GM13977 (cell line): ENCODE results near the gene CORO1C.
A peak's percentile ranks its signal among the peaks of the same experiment; 100 is the strongest.
"Not testable (repeated sequence)": the region's sequence is repeated elsewhere in the genome, so short reads cannot be mapped to it uniquely, and the experiment has no call there.

Source experiments
- DNase-seq: peaks from one replicate; pipeline ENCODE4 v3.0.0; 2012; ENCODE audit warnings: low spot score
- in situ Hi-C: fragments of 300-500 bp; cut with MboI; formaldehyde crosslinking; loops from one replicate; pipeline ENCODE4 v1.12.0; 2022; ENCODE audit warnings: low sequenced_read_pairs, low pct_unique_long_range_greater_than_20kb, mixed read lengths, inconsistent platforms; ENCODE audit not compliant: unreplicated experiment
- TF ChIP-seq, protein P1 (sequence below): IDR thresholded peaks from 2 replicates; pipeline ENCODE4 v1.5.1; 2012; ENCODE audit warnings: mild to moderate bottlenecking, control low read depth; ENCODE audit not compliant: insufficient read depth; ENCODE audit errors: extremely low read depth, missing control alignments

Gene CORO1C

GRCh38 chr12:108772247-108772646 is 40.9 kb upstream of the CORO1C start:
- peak; percentile 69 for DNase-seq
- TF ChIP-seq, protein P1, sequence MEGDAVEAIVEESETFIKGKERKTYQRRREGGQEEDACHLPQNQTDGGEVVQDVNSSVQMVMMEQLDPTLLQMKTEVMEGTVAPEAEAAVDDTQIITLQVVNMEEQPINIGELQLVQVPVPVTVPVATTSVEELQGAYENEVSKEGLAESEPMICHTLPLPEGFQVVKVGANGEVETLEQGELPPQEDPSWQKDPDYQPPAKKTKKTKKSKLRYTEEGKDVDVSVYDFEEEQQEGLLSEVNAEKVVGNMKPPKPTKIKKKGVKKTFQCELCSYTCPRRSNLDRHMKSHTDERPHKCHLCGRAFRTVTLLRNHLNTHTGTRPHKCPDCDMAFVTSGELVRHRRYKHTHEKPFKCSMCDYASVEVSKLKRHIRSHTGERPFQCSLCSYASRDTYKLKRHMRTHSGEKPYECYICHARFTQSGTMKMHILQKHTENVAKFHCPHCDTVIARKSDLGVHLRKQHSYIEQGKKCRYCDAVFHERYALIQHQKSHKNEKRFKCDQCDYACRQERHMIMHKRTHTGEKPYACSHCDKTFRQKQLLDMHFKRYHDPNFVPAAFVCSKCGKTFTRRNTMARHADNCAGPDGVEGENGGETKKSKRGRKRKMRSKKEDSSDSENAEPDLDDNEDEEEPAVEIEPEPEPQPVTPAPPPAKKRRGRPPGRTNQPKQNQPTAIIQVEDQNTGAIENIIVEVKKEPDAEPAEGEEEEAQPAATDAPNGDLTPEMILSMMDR, result no peak
- in situ Hi-C loops, result no loop called here

DNA sequence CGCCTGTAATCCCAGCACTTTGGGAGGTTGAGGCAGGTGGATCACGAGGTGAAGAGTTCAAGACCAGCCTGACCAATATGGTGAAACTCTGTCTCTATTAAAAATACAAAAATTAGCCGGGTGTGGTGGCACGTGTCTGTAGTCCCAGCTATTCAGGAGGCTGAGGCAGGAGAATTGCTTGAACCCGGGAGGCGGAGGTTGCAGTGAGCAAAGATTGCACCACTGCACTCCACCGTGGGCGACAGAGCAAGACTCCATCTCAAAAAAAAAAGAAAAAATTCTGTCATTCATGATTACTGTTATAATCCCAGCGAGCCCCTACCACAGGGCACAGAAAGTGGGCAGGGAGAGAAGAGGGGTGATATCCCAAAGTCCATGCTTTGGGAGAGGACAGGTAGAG is 40.5 kb upstream of the CORO1C start:
- in situ Hi-C loops, DNase-seq: not testable (repeated sequence)

GRCh38 chr12:108770963-108771362 is 39.6 kb upstream of the CORO1C start:
- DNase-seq, result no peak
- in situ Hi-C loops, result no loop called here
- TF ChIP-seq, protein P1, result no peak

DNA sequence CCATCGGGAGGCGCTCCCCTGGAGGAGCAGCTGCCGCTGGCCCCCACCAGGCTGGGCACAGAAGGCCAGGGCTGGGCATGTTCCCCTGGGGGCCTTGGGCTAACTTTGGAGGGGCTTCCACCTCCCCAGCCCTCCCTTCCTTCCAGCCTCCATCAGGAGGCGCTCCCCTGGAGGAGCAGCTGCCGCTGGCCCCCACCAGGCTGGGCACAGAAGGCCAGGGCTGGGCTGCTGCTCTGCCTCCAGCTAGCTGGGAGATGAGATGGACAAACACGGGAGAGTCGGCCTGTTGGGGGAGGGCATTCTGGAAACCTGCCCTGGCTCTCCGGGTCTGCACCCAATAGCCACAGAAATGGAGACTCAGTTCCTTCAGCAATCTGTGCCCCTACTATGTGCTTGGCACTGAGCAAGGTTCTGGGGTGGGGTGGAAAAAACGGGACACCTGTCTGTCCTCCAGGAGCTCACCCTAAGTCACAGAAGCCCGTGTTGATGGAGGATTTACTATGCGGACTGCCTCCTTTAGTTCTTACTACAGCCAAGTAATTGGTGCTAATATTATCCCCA is 39.0 kb upstream of the CORO1C start:
- in situ Hi-C loops, result no loop called here
- TF ChIP-seq, protein P1, result no peak
- no peak for DNase-seq

DNA sequence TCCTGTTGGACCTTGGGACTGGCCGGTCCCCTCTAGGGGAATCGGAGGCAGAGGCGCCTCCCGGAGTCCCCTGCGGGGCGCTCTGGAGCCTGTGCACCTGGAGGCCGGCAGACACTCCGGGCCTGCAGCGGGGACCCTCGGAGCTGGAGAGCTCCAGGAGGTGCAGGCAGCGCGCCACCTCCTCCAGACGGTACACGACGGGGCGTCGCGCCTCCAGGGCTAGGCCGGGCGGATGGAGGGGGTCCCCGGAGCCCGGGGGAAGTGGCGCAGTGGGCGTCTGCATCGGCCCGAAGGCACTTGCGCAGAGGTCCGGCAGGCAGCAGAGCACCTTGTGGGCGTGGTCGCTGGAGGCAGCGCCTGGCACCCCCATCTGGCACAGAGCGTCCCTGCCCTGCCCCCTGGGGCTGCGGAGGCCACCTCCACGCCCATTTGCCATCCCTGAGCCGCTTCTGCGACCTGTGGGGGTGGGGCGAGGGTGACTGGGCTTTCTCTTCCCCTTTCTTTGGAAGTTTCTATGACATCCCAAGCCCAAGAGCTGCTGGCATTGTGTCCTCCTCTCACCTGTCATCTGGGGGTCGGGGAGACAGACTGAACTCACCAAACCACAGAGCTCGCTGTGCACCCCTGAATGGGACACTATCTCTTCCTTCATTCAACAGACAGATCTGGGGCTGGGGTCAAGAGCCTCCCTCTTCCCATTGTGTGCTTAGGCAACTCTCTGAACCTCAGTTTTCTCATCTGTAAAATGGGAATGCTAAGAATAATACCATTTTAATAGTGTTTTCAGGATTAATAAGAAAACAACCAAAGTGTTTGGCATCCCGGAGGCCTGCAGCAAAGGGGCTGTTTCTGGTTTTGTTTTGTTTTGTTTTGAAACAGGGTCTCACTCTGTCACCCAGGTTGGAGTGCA is 37.5 kb upstream of the CORO1C start:
- peak; percentile 60 for DNase-seq
- TF ChIP-seq, protein P1, result peak; percentile 8
- in situ Hi-C loops, result no loop called here

DNA sequence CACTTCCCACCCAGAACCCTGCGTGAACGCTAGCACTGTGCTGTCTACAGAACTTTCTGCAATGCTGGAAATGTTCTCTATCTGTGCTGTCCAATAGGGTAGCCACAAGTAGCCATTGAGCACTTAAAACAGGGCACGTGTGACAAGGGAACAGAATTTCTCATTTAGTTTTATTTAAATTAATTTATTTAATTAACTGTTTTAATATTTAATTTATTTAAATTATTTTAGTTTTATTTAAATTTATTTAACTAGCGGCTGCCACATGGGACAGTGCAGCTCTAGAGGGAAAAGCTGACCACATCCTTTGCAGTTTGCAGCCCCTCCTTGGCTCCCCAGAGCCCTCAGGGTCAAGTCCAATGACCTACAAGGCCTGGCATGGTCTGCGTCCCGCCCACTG is 35.0 kb upstream of the CORO1C start:
- no peak for DNase-seq
- in situ Hi-C loops, result no loop called here
- TF ChIP-seq, protein P1, result no peak

- in situ Hi-C loops, result no loop called here
- DNase-seq, result no peak
- TF ChIP-seq, protein P1, result no peak
Measured at GRCh38 chr12:108765289-108765764, 34.0 kb upstream of the CORO1C start.
